Keratinocyte (primary cell): ENCODE data around the gene DAPL1. TPM values are rescaled to one million over a fixed set of nuclear protein-coding genes. Genes with fewer than 3 reads are reported as not detected.
"Not testable (repeated sequence)": the region's sequence is repeated elsewhere in the genome, so short reads cannot be mapped to it uniquely, and the experiment has no call there.

Source experiments
- DNase-seq: peaks from one replicate; pipeline ENCODE4 v3.0.0-alpha.2; 2011; ENCODE audit warnings: low read depth, missing footprints, low spot score
- FAIRE-seq: peaks from 2 replicates; lab custom pipeline; 2011; peaks lifted over from hg19 to GRCh38; lab: Jason Lieb, UNC
- H2AFZ ChIP-seq: 2 replicates; pipeline ENCODE4 v1.6.0; 2012; ENCODE audit warnings: low read length, control low read depth, inconsistent platforms; ENCODE audit not compliant: control insufficient read depth
- H3K27ac ChIP-seq: 2 replicates; pipeline ENCODE4 v1.5.1; 2011; ENCODE audit warnings: low read length; ENCODE audit not compliant: control insufficient read depth, insufficient read depth
- H3K27me3 ChIP-seq: 3 replicates; pipeline ENCODE4 v1.6.0; 2011; ENCODE audit warnings: low read length; ENCODE audit not compliant: control insufficient read depth, insufficient read depth; ENCODE audit errors: extremely low read depth
- H3K36me3 ChIP-seq, 2 experiments: 2 replicates in 1 of 2; 3 replicates in 1 of 2; pipeline ENCODE4 v1.5.1; 2011; ENCODE audit warnings: low read length in 2 of 2, mild to moderate bottlenecking in 1 of 2; ENCODE audit not compliant: control insufficient read depth in 2 of 2, insufficient read depth in 2 of 2; ENCODE audit errors: extremely low read depth in 1 of 2
- H3K4me1 ChIP-seq: 3 replicates; pipeline ENCODE4 v1.5.1; 2011; ENCODE audit warnings: low read length; ENCODE audit not compliant: control insufficient read depth, insufficient read depth; ENCODE audit errors: extremely low read depth
- H3K4me2 ChIP-seq: 3 replicates; pipeline ENCODE4 v1.6.0; 2011; ENCODE audit warnings: low read depth, low read length; ENCODE audit not compliant: control insufficient read depth, insufficient read depth; ENCODE audit errors: extremely low read depth
- H3K4me3 ChIP-seq, 3 experiments: fragments of 200-600 bp in 1 of 3; sonication (generic) in 1 of 3; 2 replicates in 2 of 3; 3 replicates in 1 of 3; pipeline ENCODE4 v1.5.1; 2011 to 2016; ENCODE audit warnings: low read length in 3 of 3, mild to moderate bottlenecking in 3 of 3, control low read depth in 2 of 3, inconsistent platforms in 1 of 3, low read depth in 1 of 3, mixed read lengths in 1 of 3, mixed run types in 1 of 3, moderate library complexity in 1 of 3; ENCODE audit not compliant: control insufficient read depth in 2 of 3, insufficient read depth in 2 of 3; ENCODE audit errors: extremely low read depth in 1 of 3
- H3K79me2 ChIP-seq: 2 replicates; pipeline ENCODE4 v1.6.0; 2012; ENCODE audit warnings: low read length; ENCODE audit not compliant: control insufficient read depth, insufficient read depth
- H3K9ac ChIP-seq: 3 replicates; pipeline ENCODE4 v1.6.0; 2011; ENCODE audit warnings: low read length; ENCODE audit not compliant: control insufficient read depth, insufficient read depth; ENCODE audit errors: extremely low read depth
- H3K9me1 ChIP-seq: 3 replicates; pipeline ENCODE4 v1.6.0; 2011; ENCODE audit warnings: low read length; ENCODE audit not compliant: control insufficient read depth, insufficient read depth; ENCODE audit errors: extremely low read depth
- H3K9me3 ChIP-seq: 2 replicates; pipeline ENCODE4 v1.5.1; 2012; ENCODE audit warnings: low read depth, low read length; ENCODE audit not compliant: control insufficient read depth
- H4K20me1 ChIP-seq: 3 replicates; pipeline ENCODE4 v1.6.0; 2011; ENCODE audit warnings: low read length; ENCODE audit not compliant: control insufficient read depth, insufficient read depth; ENCODE audit errors: extremely low read depth
- CTCF ChIP-seq, 3 experiments: IDR thresholded peaks in 1 of 3; conservative IDR thresholded peaks in 1 of 3; optimal IDR thresholded peaks in 1 of 3; 2 replicates in 2 of 3; 3 replicates in 1 of 3; pipeline versions ENCODE3 to v1.5.1; 2011; ENCODE audit warnings: low read length in 3 of 3, mild to moderate bottlenecking in 3 of 3, moderate library complexity in 2 of 3, control low read depth in 1 of 3, inconsistent platforms in 1 of 3; ENCODE audit not compliant: insufficient read depth in 2 of 3; ENCODE audit errors: extremely low read depth in 1 of 3
- EZH2 ChIP-seq: IDR thresholded peaks from one replicate; pipeline ENCODE4 v1.6.1; 2012; ENCODE audit warnings: inconsistent platforms, mild to moderate bottlenecking, low read length, moderate library complexity
- dilution Hi-C: fragments of 300-500 bp; cut with MboI; formaldehyde crosslinking; loops from one replicate; pipeline ENCODE4 v1.7.0; 2020; ENCODE audit warnings: low sequenced_read_pairs; ENCODE audit not compliant: extremely low pct_ligation_motif_present
- polyA plus RNA-seq, 5 experiments: library from polyadenylated mRNA; depleted of rRNA in 3 of 5; stranded (reverse) in 3 of 5; stranded (forward) in 1 of 5; unstranded in 1 of 5; fragments of >200 nt; gene quantifications; 1 replicate in 1 of 5; 2 replicates in 3 of 5; 3 replicates in 1 of 5; pipeline versions ENCODE4 v1.2.1 to v1.2.3, GENCODE V29; 2011 to 2012; ENCODE audit warnings: missing spikeins in 2 of 5, low read depth in 1 of 5, low replicate concordance in 1 of 5

DAPL1 gene
- polyA plus RNA-seq, 1 donor (not counting 4 experiments of a cell fraction or from before 2014, with no cell fraction given) = 4.8 TPM

- no peak overlapping the region for H3K9ac ChIP-seq
Measured at GRCh38 chr2:158845444-158845843, 50.3 kb downstream of the DAPL1 start.

DNA sequence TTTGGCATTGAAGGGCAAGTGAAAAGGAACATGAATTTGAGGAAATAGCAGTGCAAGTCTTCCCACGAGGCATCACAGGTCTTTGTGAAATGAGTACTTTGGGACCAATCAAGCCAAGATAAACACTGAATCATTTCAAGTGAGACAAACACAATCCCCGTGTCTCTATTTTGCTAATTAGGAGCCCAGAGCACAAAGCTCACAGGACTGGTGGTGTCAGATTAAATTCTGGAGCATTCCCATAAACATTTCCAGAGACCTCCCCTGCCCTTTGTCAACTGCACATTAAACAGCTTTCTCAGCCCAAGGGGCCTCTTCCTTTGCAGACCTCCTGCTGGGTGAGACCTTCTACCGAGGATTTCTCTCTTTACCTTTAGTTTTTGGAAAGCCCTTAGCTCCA is 50.7 kb downstream of the DAPL1 start:
- H3K36me3 ChIP-seq = no peaks in the 10 kb centered on the region
- no peak overlapping the region for H3K4me3 ChIP-seq
- no peak overlapping the region for H3K4me2 ChIP-seq
- no peak overlapping the region for H2AFZ ChIP-seq
- no peak overlapping the region for H3K27ac ChIP-seq
- no peak for DNase-seq
- dilution Hi-C loops = no loop called here
- no peak for TF ChIP-seq EZH2
- no peak for TF ChIP-seq CTCF (optimal IDR thresholded peaks at IDR 0.05 in 1 of 3, IDR thresholded peaks at IDR 0.05 in 1 of 3, conservative IDR thresholded peaks at IDR 0.05 in 1 of 3; ENCODE audit: extremely low read depth in 1 of 3, insufficient read depth in 2 of 3, low read length in 3 of 3)
- H3K27me3 ChIP-seq = no peaks in the 10 kb centered on the region
- H3K9me1 ChIP-seq = no peaks in the 10 kb centered on the region
- no peak for FAIRE-seq
- H3K9ac ChIP-seq = no peak overlapping the region
- no peaks in the 10 kb centered on the region for H3K79me2 ChIP-seq
- peaks cover 5% of the 10 kb centered on the region for H3K4me1 ChIP-seq
- no peaks in the 10 kb centered on the region for H4K20me1 ChIP-seq
- no peaks in the 10 kb centered on the region for H3K9me3 ChIP-seq

More at GRCh38 chr2:158845444-158845843, 50.3 kb downstream of the DAPL1 start:
- no peak overlapping the region for H3K4me2 ChIP-seq
- FAIRE-seq (no peak), DNase-seq (no peak)
- H4K20me1 ChIP-seq = no peaks in the 10 kb centered on the region
- H3K9me3 ChIP-seq = no peaks in the 10 kb centered on the region
- H2AFZ ChIP-seq = no peak overlapping the region
- TF ChIP-seq EZH2 (no peak), CTCF (optimal IDR thresholded peaks at IDR 0.05 in 1 of 3, IDR thresholded peaks at IDR 0.05 in 1 of 3, conservative IDR thresholded peaks at IDR 0.05 in 1 of 3; ENCODE audit: extremely low read depth in 1 of 3, insufficient read depth in 2 of 3, low read length in 3 of 3) (no peak)
- H3K79me2 ChIP-seq = no peaks in the 10 kb centered on the region
- H3K27ac ChIP-seq = no peak overlapping the region
- H3K36me3 ChIP-seq = no peaks in the 10 kb centered on the region
- no peaks in the 10 kb centered on the region for H3K9me1 ChIP-seq
- dilution Hi-C loops = no loop called here
- H3K27me3 ChIP-seq = no peaks in the 10 kb centered on the region
- H3K4me1 ChIP-seq = peaks cover 5% of the 10 kb centered on the region
- no peak overlapping the region for H3K4me3 ChIP-seq

GRCh38 chr2:158847526-158847925 is 52.4 kb downstream of the DAPL1 start:
- H2AFZ ChIP-seq, H4K20me1 ChIP-seq, H3K27me3 ChIP-seq, H3K9me3 ChIP-seq, H3K36me3 ChIP-seq, H3K79me2 ChIP-seq, H3K4me3 ChIP-seq, H3K27ac ChIP-seq, H3K4me2 ChIP-seq, dilution Hi-C loops, H3K4me1 ChIP-seq, H3K9me1 ChIP-seq, DNase-seq, FAIRE-seq, H3K9ac ChIP-seq: not testable (repeated sequence)
